HG03571 (cell line): ENCODE data around the gene TMEM9.

Source experiments
- ATAC-seq: cut with Tn5 transposase; IDR thresholded peaks from one replicate; pipeline ENCODE4 v1.9.1; 2021; ENCODE audit not compliant: unreplicated experiment

TMEM9 gene

DNA sequence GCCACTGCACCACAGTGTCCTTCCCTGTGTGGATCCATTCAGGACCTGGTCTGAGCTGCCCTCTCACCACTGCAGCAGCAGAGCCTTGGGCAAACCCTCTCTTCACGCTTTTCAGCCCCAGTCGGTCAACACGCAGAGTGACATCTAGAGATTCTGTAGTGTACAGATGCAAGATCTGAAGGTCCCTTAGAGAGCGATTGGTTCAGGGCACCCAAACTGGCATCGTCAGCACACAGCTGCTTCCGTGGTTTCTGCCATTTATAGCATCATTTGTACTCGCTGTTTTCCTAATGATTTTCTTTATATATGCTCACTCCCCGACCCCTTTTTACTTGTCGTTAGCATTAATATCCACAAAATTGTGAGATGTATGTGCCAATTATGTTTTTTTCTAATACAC, 25.8 kb downstream of the TMEM9 start:
- ATAC-seq: no peak

DNA sequence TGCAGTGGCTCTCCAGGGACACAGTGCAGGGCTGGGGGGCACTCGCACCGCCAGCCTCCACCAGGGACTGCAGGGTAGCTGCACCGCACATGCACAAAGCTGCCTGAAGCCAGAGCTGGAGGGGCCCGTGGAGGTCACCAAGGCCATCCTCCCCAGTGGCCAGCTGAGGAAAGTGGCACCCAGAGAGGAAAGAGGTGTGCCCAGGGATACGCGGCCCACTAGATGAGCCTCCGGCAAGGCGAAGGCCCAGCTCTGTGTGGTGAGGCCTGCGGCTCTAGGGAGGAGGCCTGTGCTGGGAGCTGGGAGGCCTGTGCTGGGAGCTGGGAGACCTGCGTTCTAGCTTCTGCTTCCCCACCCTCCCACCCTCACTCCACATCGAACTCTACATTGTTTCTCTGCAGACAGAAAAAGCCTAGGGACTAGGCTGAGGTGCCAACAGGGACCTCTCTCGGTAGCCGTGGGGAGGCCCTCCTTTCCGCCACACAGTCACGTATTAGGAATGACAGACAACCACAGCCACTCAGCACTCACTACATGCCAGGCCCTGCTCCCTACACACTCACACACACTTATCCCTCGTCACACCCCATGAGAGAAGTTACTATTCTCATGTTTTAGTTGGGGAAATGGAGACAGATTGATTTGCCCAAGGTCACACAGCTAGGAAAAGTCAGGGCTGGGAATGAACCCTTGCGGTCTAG, 26.4 kb downstream of the TMEM9 start:
- no peak for ATAC-seq

DNA sequence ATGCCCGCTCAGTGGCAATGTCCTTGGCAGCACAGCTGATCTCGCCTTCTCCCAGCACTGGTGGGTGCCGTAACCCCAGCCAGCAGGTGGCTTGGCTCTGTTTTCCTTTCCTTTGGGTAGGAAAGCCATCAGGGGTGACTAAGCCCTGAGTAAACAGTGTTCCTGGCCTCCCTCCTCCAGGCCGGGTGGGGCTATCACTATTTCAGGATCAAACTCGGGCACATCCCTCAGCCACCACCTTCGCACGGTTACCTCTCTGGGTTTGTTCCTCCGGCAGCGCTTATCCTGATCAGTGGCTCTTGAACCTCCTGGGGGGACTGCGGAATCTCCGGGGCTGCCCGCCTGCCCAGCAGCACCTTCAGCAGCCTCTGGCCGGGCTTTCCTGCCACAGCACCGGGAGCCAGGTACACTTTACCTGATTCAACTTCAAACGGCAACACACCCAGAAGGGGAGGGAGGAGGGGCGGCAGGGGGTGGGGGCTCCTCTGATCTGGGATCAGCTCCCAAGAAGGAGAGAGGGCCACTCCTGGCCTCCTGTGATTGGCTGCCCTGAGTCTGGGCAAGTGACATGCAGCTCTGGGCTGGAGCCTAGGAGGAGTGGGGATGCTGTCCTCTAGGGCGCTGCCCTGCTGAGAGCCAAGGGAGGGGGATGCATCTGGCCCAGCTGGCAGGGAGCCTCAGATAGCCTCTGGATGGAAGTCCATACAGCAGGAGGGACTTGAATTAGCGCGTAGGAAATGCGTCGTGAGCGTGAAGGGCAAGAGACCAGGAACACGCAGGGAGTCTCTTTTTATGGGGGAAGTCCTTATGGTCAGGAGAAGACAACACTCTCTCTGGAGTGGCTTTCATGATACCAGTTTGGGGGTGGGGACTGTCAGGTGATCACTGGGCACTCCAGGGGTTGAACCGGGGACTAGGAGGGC, 27.2 kb downstream of the TMEM9 start, which contains the start of gene ASCL5:
Gene ASCL5, minus strand, starts transcription at position 353 of the 923 bp plus-strand sequence. CDS start 11,812 bp downstream, outside the sequence.
- no peak for ATAC-seq

DNA sequence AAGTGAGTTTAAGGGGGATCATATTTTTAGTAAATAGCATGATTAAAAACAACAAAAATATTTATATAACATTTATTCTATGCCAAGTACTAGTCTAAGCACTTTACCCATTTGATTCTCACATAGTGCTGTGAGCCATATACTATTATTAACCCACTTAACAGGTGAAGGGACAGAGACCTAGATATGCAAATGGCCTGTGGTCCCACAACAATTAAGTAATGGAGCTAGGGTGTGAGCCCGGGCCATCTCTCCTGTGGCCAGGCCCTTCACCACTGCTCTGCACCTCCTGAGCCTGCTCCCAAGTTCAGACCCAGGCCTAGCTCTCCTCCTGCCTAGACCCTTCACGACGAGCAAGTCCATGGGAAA, 27.8 kb downstream of the TMEM9 start:
- no peak for ATAC-seq

DNA sequence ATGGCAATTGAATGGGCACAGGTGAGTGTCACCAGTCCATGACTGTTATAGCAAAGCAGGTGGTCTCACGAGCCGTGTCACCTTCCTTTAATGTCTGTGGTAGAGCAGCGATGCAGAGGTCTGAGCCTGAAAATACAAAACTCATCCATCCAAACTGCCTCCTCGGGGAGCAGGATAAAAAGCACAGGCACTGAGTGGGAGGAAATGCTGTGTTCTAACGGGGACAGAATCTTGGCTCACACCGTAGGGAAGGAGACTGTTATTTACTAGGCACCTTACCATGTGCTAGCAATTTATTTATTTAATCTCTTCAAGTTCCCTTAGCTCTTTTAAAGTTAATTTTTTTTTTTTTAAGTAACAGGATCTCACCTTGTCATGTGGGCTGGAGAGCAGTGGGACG, 28.5 kb downstream of the TMEM9 start:
- ATAC-seq: no peak

DNA sequence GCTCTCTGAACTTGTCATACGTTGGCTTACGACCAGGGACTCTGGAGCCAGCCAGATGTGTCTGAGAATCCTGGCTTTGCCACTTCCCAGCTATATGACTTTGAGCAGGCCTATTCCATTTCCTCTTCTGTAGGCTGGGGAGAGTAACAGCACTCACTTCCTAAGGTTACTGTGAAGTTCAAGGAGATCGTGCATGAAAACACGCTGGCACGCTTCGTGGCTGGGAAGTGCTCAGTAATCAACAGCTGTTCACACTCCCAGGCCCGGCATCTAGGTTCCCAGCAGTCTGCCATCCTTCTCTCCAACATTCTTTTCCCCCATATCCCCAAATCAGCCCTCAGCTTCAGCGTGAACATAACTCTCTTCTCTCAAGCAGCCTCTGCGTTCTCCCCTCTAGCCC, 29.3 kb downstream of the TMEM9 start:
- no peak for ATAC-seq

DNA sequence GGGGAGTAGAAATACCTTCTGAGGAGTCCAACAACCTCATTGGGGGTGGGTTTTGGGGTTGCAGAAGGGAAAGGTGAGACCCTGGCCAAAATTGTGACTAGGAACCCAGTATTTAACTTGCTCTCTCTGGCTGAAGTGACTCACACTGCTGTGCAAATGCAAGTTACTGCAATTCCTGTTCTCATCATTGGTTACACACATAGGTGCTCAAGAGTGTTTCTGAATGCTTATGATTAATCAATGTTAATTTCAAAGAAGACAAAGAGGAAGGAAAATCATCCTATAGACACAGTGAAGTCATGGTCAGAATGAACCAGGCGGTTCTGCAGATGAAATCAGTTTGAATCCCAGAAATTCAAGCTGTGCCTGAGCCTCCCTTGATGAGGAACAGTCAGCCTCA, 30.4 kb downstream of the TMEM9 start:
- ATAC-seq: no peak

DNA sequence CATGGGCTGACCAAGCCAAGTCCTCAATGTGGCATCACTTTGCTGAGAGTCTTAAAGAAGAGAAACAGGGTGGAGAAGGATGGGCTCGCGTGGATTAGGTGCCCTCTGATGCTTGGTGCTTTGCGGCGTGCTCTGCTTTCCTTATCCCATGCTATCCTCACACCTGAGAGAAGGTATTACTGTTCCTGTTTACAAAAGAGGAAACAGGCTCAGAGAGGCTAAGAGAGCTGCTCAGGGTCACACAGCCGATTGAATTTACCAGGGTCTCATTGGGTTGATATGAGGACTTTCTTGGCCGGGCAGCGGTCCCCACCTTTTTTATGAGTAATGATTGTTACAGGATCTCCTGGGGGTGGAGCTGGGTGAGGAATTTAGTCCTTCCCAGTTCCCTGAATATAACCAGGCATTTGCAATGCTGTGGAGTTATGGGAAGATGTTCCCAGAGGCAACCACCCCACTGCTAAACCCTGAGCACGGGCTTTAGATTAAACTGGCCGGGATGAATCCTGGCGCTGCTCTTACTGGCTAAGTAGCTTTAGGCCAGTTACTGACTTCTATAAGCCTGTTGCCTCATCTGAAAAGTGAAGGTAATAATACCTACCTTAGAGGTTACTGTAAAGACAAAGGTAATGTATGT, 31.8 kb downstream of the TMEM9 start:
- ATAC-seq: no peak

DNA sequence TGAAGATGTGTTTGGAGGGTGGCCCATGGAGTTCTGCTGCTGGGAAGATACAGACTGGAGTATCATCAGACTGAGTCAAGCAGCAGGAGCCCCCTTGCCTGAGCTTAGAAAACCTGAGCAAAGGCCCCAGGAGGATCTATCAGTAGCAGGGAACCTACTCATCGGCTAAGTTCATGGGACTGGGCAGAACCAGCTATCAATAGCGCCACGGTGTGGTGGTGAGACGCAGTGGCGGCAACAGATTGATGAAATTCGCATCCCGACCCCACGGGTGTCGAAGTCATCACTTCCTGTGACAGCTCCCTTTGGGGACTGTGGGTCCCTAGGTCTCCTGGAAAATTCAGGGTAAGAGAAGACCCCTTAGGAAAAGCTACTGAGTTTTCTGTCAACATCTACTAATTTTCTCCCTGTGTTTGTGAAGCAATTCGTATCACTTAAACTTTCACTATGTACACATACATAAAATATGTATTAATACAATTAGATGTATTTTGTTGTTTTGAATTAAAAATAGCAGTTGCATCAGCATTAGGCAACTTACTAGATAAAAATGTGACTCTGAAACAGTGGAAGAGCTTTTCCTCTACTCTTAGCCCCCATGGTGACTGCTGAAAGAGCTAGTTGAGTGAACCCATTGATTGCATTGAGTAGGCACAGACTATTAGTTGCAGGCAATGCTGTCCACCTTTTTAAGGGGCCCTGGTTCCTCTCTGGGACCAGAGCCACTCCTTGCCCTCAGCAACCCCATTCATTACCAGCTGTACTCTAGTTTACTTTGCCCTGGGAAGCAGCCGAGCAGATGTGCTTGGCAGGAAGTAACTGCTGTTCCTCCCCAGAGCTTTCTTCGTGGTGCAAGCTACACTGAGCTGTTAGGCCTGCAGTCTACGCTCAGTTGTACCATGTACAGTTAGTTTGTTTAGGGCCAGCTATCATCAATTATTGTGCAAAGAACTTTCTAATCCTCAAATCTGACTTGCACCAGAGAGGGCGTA, 34.8 kb downstream of the TMEM9 start:
- ATAC-seq: no peak

DNA sequence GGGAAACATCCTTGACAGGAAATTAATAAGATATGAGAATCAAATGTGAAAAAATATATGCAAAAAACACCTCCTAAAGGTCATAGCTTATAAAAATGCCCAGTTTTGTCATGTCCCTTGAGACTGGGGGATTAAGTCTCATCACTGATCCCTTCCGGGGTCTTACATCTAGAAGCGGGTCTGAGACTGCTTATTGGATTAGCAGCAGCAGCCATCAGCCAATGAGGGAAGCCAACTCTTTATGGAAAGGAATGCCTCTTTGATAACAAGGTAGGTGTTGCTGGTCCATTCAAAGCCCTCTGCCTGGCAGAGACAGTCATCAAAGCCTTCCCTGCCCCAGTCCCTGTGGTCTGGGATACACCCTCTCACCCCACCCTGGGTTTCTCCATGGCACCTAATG, 38.2 kb downstream of the TMEM9 start:
- ATAC-seq: no peak

DNA sequence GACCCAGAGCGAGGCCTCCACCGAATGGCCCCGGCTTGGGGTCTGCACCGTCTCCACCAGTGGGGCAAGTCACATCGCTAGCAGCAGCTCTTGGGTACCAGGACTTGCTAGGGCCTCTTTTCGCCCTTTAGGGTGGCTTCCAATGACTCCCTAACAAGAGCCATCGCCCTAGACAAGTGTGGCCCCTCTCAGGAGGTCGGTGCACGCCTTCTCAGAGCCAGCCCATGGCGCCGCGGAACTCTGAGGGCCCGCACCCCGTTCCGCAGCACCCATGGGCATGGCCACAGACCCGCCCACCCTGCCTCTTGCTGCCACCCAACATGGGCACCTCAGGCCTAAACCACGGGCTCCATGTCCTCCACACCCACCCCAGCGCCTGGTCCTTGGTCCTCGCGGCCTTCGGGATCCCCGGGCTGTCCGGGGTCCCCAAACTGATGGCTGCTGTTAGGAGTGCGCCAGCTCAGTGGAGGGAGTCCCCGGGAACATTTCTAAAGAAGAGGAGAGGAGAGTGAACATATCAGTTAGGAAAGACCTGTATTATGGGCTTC, 38.8 kb downstream of the TMEM9 start:
- ATAC-seq: no peak

DNA sequence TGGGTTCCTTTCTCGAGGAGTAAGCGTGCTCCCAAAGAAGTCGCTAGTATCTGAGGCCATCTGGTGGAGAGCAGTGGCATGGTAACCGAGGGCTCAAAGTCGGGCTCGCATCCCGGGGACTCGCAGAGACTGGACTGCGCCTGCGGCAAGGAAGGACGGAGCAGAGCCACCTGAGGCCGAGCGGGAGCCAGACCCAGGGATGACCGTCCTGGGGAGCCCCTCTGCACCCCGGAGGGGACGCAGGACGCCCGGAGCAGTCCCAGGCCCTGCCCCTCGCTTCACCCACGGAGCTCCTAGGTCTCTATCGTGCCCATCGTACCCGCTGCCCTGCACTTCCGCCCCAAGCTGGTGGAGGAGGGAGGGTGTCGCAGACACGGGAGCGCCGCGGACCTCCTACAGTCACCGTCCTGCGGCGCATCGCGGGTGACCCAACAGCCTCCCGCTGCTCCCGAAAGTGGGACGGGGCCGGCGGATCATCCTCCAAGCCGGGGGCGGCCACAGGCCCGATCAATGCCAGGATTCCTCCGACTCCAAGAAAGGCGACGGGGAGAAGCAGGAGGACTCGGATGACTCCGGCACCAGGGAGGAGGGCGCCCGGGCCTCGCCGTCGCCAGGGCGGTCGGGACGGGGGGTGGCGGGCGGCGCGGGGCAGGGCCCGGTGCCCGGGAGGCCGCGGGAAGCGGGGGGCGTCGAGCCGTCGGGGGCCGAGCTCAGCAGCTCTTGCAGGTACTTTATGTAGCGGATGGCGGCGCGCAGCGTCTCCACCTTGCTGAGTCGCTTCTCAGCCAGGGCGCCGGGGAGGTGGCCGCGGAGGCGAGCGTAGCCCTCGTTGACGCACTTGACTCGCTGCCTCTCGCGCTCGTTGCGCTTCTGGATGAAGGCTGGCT, 39.8 kb downstream of the TMEM9 start:
- peak; percentile 84 for ATAC-seq

DNA sequence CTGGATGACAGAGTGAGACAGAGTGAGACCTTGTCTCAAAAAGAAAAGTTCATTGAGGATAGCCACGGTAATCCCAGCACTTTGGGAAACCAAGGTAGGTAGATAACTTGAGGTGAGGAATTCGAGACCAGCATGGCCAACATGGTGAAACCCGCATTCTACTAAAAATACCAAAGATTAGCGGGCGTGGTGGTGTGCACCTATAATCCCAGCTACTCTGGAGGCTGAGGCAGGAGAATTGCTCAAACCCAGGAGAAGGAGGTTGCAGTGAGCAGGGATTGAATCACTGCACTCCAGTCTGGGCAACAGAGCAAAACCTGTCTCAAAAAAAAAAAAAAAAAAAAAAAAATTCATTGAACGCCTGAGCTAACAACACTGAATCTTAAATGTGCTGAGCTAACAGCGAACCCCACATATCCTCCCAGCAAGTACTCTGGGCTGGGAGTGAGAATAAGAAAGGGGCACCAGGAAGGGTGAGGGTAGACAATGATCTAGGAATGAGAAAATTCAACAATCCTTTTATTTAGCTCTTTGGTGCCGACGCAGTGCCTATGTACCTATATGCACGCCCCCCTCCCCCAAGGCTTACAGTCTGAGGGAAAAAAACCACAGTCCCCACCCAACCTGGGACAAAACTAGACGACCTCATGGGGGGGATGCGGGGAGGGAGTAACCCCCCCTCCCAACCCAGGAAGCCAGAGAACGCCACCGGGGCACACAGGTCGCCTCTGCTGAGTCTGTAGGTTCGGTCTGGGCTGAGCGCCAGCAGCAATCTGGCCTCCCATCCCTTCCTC, 40.6 kb downstream of the TMEM9 start:
- ATAC-seq: no peak

DNA sequence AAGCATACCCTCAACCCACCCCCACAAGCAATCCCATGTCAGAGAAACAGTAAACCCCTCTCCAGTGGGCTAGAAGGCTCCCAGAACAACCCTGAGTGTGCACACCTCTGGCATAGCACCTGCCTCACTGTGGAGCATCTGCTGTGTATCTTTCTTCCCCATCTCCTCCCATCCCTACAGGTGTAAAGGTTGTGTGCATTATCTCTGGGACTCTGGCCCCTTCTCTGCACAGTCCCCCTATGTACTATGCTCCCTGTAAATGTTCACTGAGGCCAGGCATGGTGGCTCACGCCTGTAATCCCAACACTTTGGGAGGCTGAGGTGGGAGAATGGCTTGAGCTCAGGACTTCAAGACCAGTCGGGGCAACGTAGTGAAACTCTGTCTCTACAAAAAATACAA, 41.3 kb downstream of the TMEM9 start:
- ATAC-seq: no peak

DNA sequence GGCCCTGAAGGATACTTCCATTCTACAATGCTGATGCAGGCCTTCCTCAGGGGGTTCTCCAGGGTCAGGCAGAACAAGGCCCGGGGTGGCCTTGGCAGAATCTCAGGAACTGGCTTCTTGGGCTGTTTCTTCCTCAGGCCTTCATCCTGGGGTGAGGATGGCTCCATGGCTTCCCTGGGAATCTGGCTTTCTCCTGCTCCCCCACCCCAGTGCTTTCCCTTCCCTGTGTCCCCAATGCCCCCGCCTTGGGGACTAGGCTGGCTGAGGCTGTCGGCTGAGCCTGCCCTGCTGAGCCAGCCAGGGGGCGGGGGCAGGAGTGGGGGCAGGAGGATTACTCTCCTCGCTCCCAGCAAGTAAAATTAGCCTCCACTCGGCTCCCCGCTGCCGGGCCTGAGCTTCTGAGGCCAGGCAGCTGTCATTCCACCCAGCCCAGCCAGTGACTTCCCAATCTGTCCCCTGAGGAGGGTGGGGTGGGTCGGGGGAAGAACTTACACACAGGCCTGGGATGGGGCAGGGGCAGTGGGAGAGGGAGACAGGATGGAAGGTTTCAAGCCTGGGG, 42.0 kb downstream of the TMEM9 start, which contains the start of gene CACNA1S:
Gene CACNA1S, minus strand, starts transcription at position 254 of the 559 bp plus-strand sequence. Its CDS starts 87 bp downstream, at position 167.
- ATAC-seq: no peak

DNA sequence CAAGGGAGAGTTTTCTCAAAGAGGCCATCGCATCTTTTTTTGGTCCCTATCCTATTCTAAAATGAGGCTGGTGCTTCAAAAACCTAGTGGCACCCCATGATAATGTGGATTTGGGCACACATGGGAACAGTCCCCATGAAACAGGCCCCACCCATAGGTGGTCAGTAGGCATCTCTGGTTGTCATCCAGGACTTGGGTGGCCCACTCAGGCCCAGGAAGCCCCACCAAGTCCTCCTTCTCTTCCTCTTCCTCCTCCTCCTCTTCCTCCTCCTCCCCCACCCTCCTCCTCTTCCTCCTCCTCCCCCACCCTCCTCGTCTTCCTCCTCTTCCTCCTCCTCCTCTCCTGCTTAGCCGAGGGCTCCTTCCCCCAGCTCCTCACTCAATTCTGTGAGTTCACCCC, 42.6 kb downstream of the TMEM9 start:
- no peak for ATAC-seq

DNA sequence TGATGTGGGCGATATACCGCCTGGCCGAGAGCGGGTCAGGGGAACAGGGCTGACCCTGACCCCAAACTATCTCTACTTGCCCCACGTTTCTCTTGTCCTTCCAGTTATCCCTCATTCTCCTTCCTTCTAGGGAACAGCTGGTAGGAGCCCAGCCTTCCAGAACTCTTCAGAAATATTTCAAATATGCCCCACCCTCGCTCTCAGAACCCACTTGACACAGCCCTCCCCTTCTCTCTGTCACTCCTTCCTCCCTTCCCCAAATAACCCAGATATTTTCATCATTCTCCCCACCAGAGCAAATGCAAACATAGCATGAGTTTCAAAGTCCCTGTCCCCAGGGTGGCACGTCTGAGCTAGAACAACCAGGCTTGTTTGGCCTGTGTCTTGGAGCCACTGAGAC, 43.1 kb downstream of the TMEM9 start:
- ATAC-seq: no peak

DNA sequence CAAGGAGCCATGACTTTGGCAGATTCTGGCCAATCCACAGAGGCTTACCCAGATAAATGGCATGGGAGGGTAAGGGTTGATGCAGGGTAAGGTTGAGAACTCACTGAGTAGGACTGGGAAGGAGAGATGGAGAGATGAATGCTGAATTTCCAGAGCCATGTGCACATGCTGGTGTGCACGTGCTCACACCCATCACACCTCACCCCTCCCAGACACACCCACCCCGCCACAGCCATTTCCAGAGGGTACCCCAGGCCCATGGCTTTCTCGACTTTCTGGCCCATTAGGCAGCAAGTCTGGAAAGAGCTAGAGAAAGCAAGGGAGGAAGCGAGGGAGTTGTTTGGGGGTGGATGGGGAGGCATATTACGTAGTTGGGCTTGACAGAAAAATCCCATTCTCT, 43.7 kb downstream of the TMEM9 start:
- ATAC-seq: no peak
